Ascending aorta (tissue), 2 donors: ENCODE results near the gene TRAF3IP3. TPM values are rescaled to one million over a fixed set of nuclear protein-coding genes. Genes with fewer than 3 reads are reported as not detected.

Experiments used
- DNase-seq, 2 donors: peaks; one replicate each; pipeline ENCODE4 v3.0.0-alpha.2; 2019; ENCODE audit warnings: low spot score in 2 of 2
- H3K27ac ChIP-seq, 2 donors: fragments of 200-600 bp; sonication (generic); one replicate each; pipeline ENCODE4 v1.5.1; 2016 to 2017; ENCODE audit warnings: mild to moderate bottlenecking in 1 of 2
- H3K27me3 ChIP-seq: fragments of 200-600 bp; sonication (generic); one replicate; pipeline ENCODE4 v1.5.1; 2017
- H3K36me3 ChIP-seq, 2 donors: fragments of 200-600 bp; sonication (generic); one replicate each; pipeline ENCODE4 v1.5.1; 2016
- H3K4me1 ChIP-seq, 2 donors: fragments of 200-600 bp; sonication (generic); one replicate each; pipeline ENCODE4 v1.5.1; 2016 to 2017; ENCODE audit warnings: mild to moderate bottlenecking in 1 of 2
- H3K4me3 ChIP-seq, 2 donors: fragments of 200-600 bp; sonication (generic); one replicate each; pipeline ENCODE4 v1.5.1; 2016 to 2017; ENCODE audit warnings: mild to moderate bottlenecking in 1 of 2
- H3K9me3 ChIP-seq, 2 donors: fragments of 200-600 bp; sonication (generic); one replicate each; pipeline ENCODE4 v1.5.1; 2016
- CTCF ChIP-seq, 3 experiments: fragments of 200-600 bp in 2 of 3; fragments of 450-650 bp in 1 of 3; sonication (generic) in 2 of 3; IDR thresholded peaks; one replicate each; pipeline ENCODE4 v1.5.1; 2016 to 2019; ENCODE audit warnings: antibody characterized with exemption in 3 of 3, mild to moderate bottlenecking in 1 of 3, moderate library complexity in 1 of 3
- intact Hi-C: fragments of 100-400 bp; cut with DNase I; formaldehyde crosslinking; loops from one replicate; pipeline ENCODE4 v1.15.1; 2023
- total RNA-seq: library from RNA; depleted of rRNA; stranded (reverse); fragments of >200 nt; gene quantifications from one replicate; pipeline ENCODE4 v1.1.0, GENCODE V29; 2016

TRAF3IP3 gene
- total RNA-seq, 1 donor from 2014 or later, result not detected

- H3K27ac ChIP-seq, result no peak overlapping the region
- H3K27me3 ChIP-seq, result no peaks in the 10 kb centered on the region
- DNase-seq, result no peak
- H3K4me1 ChIP-seq, result no peaks in the 10 kb centered on the region
- TF ChIP-seq CTCF (IDR thresholded peaks at IDR 0.05), result no peak
- intact Hi-C loops, result loop anchor here (1.0 kb wide), 1 partner anchor 23 kb away; no protein-coding TSS in a partner anchor
- no peaks in the 10 kb centered on the region for H3K36me3 ChIP-seq
- no peak overlapping the region for H3K4me3 ChIP-seq
- no peaks in the 10 kb centered on the region for H3K9me3 ChIP-seq
These were observed 9.2 kb upstream of the TRAF3IP3 start for GRCh38 chr1:209746451-209747165.

- Histone ChIP-seq H3K9me3 (no peaks in the 10 kb centered on the region), H3K27me3 (no peaks in the 10 kb centered on the region), H3K36me3 (no peaks in the 10 kb centered on the region), H3K4me3 (peak overlapping the region; percentile 20 to 40), H3K4me1 (no peaks in the 10 kb centered on the region), H3K27ac (peak overlapping the region; percentile 1 to 14)
- DNase-seq, result peak; percentile 81 to 95
- intact Hi-C loops, result loop anchor here (1.0 to 2.0 kb wide), 2 partner anchors 22 to 171 kb away; no protein-coding TSS in a partner anchor
- peak; percentile 77 to 93 (median 86) for TF ChIP-seq CTCF (IDR thresholded peaks at IDR 0.05)
These were observed 8.1 kb upstream of the TRAF3IP3 start for GRCh38 chr1:209747580-209748262.

GRCh38 chr1:209748620-209749019 lies 7.2 kb upstream of the TRAF3IP3 start:
- H3K9me3 ChIP-seq, result no peaks in the 10 kb centered on the region
- TF ChIP-seq CTCF (IDR thresholded peaks at IDR 0.05), result no peak
- H3K4me1 ChIP-seq, result no peaks in the 10 kb centered on the region
- no peak for DNase-seq
- no peak overlapping the region for H3K4me3 ChIP-seq
- H3K27me3 ChIP-seq, result no peaks in the 10 kb centered on the region
- intact Hi-C loops, result loop anchor here (2.0 kb wide), 1 partner anchor 172 kb away; no protein-coding TSS in a partner anchor
- H3K36me3 ChIP-seq, result no peaks in the 10 kb centered on the region
- H3K27ac ChIP-seq, result no peak overlapping the region

GRCh38 chr1:209749205-209749604 lies 6.6 kb upstream of the TRAF3IP3 start:
- intact Hi-C loops, result loop anchor here (2.0 kb wide), 1 partner anchor 172 kb away; no protein-coding TSS in a partner anchor
- no peak for TF ChIP-seq CTCF (IDR thresholded peaks at IDR 0.05)
- no peaks in the 10 kb centered on the region for H3K4me1 ChIP-seq
- H3K36me3 ChIP-seq, result no peaks in the 10 kb centered on the region
- H3K9me3 ChIP-seq, result no peaks in the 10 kb centered on the region
- no peak overlapping the region for H3K4me3 ChIP-seq
- H3K27me3 ChIP-seq, result no peaks in the 10 kb centered on the region
- no peak overlapping the region for H3K27ac ChIP-seq
- DNase-seq, result no peak

GRCh38 chr1:209749670-209750323 lies 6.1 kb upstream of the TRAF3IP3 start:
- Histone ChIP-seq H3K36me3 (no peaks in the 10 kb centered on the region), H3K27me3 (no peaks in the 10 kb centered on the region), H3K4me3 (no peak overlapping the region), H3K9me3 (no peaks in the 10 kb centered on the region), H3K4me1 (no peaks in the 10 kb centered on the region), H3K27ac (no peak overlapping the region)
- no peak for TF ChIP-seq CTCF (IDR thresholded peaks at IDR 0.05)
- DNase-seq, result no peak
- intact Hi-C loops, result loop anchor here (2.0 kb wide), 1 partner anchor 173 kb away; no protein-coding TSS in a partner anchor
